Activated T-helper 1 cell treated with anti-CD3 and anti-CD28 coated beads, Interleukin-12 subunit alpha, Interleukin-12 subunit beta, Interleukin-2, Interleukin-4 antibody, amounts not matched to agents 30 ng/mL and 10 ng/mL and 1 ng/mL, durations not matched to agents 14 hours and 24 hours and 36 hours (primary cell): ENCODE results near the gene CD300LD. TPM values are rescaled to one million over a fixed set of nuclear protein-coding genes. Genes with fewer than 3 reads are reported as not detected.
A peak's percentile ranks its signal among the peaks of the same experiment; 100 is the strongest.
"Not testable (repeated sequence)": the region's sequence is repeated elsewhere in the genome, so short reads cannot be mapped to it uniquely, and the experiment has no call there.

ENCODE experiments used
- DNase-seq: peaks from one replicate; pipeline ENCODE4 v3.0.0; 2021; ENCODE audit warnings: low spot score
- H3K27ac Mint-ChIP-seq: one replicate; pipeline ENCODE4 v1.8.0; 2021; ENCODE audit warnings: mild to moderate bottlenecking, mixed read lengths
- H3K27me3 Mint-ChIP-seq: one replicate; pipeline ENCODE4 v1.8.0; 2022; ENCODE audit warnings: mild to moderate bottlenecking, moderate library complexity, mixed read lengths; ENCODE audit not compliant: insufficient read depth
- H3K36me3 Mint-ChIP-seq: one replicate; pipeline ENCODE4 v1.8.0; 2021; ENCODE audit warnings: low read depth, mixed read lengths
- H3K4me1 Mint-ChIP-seq: one replicate; pipeline ENCODE4 v1.8.0; 2021; ENCODE audit warnings: low read depth, mixed read lengths
- H3K4me3 Mint-ChIP-seq: one replicate; pipeline ENCODE4 v1.8.0; 2021; ENCODE audit warnings: mild to moderate bottlenecking, moderate library complexity, mixed read lengths
- H3K9me3 Mint-ChIP-seq: one replicate; pipeline ENCODE4 v1.8.0; 2021; ENCODE audit warnings: mixed read lengths
- intact Hi-C: fragments of 100-400 bp; cut with micrococcal nuclease; formaldehyde crosslinking; loops from one replicate; pipeline ENCODE4 v1.15.1; 2024
- total RNA-seq: library from RNA; stranded (reverse); gene quantifications from 2 replicates; pipeline ENCODE4 v1.2.3, GENCODE V29; 2022

Gene CD300LD
- total RNA-seq, 1 donor from 2014 or later, result not detected

GRCh38 chr17:74558882-74559519 lies 33.1 kb downstream of the CD300LD start:
- no peaks in the 10 kb centered on the region for H3K36me3 Mint-ChIP-seq
- no peak overlapping the region for H3K27ac Mint-ChIP-seq
- peaks cover 7% of the 10 kb centered on the region for H3K4me1 Mint-ChIP-seq
- no peaks in the 10 kb centered on the region for H3K9me3 Mint-ChIP-seq
- peaks cover 8% of the 10 kb centered on the region for H3K27me3 Mint-ChIP-seq
- no peak for DNase-seq
- H3K4me3 Mint-ChIP-seq, result no peak overlapping the region
- intact Hi-C loops, result no loop called here

GRCh38 chr17:74558402-74558801 lies 33.7 kb downstream of the CD300LD start:
- H3K9me3 Mint-ChIP-seq, H3K36me3 Mint-ChIP-seq, DNase-seq, H3K27me3 Mint-ChIP-seq, H3K4me3 Mint-ChIP-seq, intact Hi-C loops, H3K27ac Mint-ChIP-seq, H3K4me1 Mint-ChIP-seq: not testable (repeated sequence)

- H3K9me3 Mint-ChIP-seq, result no peaks in the 10 kb centered on the region
- H3K4me1 Mint-ChIP-seq, result peaks cover 7% of the 10 kb centered on the region
- peaks cover 6% of the 10 kb centered on the region for H3K27me3 Mint-ChIP-seq
- intact Hi-C loops, result no loop called here
- no peak overlapping the region for H3K4me3 Mint-ChIP-seq
- DNase-seq, result no peak
- no peaks in the 10 kb centered on the region for H3K36me3 Mint-ChIP-seq
- no peak overlapping the region for H3K27ac Mint-ChIP-seq
Measured at GRCh38 chr17:74555427-74555940, 36.6 kb downstream of the CD300LD start.

GRCh38 chr17:74554909-74555308 lies 37.2 kb downstream of the CD300LD start:
- Mint-ChIP-seq H3K27me3 (peaks cover 6% of the 10 kb centered on the region), H3K27ac (no peak overlapping the region), H3K36me3 (no peaks in the 10 kb centered on the region), H3K4me3 (no peak overlapping the region), H3K9me3 (no peaks in the 10 kb centered on the region), H3K4me1 (peaks cover 7% of the 10 kb centered on the region)
- intact Hi-C loops, result no loop called here
- DNase-seq, result no peak

- H3K36me3 Mint-ChIP-seq, result no peaks in the 10 kb centered on the region
- H3K4me1 Mint-ChIP-seq, result peaks cover 18% of the 10 kb centered on the region
- no peak overlapping the region for H3K4me3 Mint-ChIP-seq
- DNase-seq, result no peak
- intact Hi-C loops, result no loop called here
- H3K27me3 Mint-ChIP-seq, result peaks cover 6% of the 10 kb centered on the region
- H3K9me3 Mint-ChIP-seq, result no peaks in the 10 kb centered on the region
- no peak overlapping the region for H3K27ac Mint-ChIP-seq
Measured at GRCh38 chr17:74552037-74552436, 40.0 kb downstream of the CD300LD start.

- H3K4me3 Mint-ChIP-seq, result no peak overlapping the region
- no peaks in the 10 kb centered on the region for H3K36me3 Mint-ChIP-seq
- H3K4me1 Mint-ChIP-seq, result peaks cover 20% of the 10 kb centered on the region
- peaks cover 6% of the 10 kb centered on the region for H3K27me3 Mint-ChIP-seq
- DNase-seq, result no peak
- H3K9me3 Mint-ChIP-seq, result no peaks in the 10 kb centered on the region
- intact Hi-C loops, result no loop called here
- H3K27ac Mint-ChIP-seq, result no peak overlapping the region
Measured at GRCh38 chr17:74550602-74551001, 41.5 kb downstream of the CD300LD start.

GRCh38 chr17:74549343-74549742 lies 42.7 kb downstream of the CD300LD start:
- no peak for DNase-seq
- H3K27me3 Mint-ChIP-seq, result peaks cover 6% of the 10 kb centered on the region
- H3K9me3 Mint-ChIP-seq, result no peaks in the 10 kb centered on the region
- no peaks in the 10 kb centered on the region for H3K36me3 Mint-ChIP-seq
- intact Hi-C loops, result no loop called here
- no peak overlapping the region for H3K27ac Mint-ChIP-seq
- H3K4me3 Mint-ChIP-seq, result no peak overlapping the region
- peaks cover 20% of the 10 kb centered on the region for H3K4me1 Mint-ChIP-seq

- H3K27me3 Mint-ChIP-seq, result peaks cover 5% of the 10 kb centered on the region
- DNase-seq, result no peak
- intact Hi-C loops, result no loop called here
Measured at GRCh38 chr17:74547736-74548135, 44.3 kb downstream of the CD300LD start.

GRCh38 chr17:74547264-74547663 lies 44.8 kb downstream of the CD300LD start:
- peak overlapping the region; percentile 83 for H3K27ac Mint-ChIP-seq
- peaks cover 20% of the 10 kb centered on the region for H3K4me1 Mint-ChIP-seq
- no peaks in the 10 kb centered on the region for H3K9me3 Mint-ChIP-seq
- DNase-seq, result no peak
- no peak overlapping the region for H3K4me3 Mint-ChIP-seq
- intact Hi-C loops, result no loop called here
- peaks cover 2% of the 10 kb centered on the region for H3K27me3 Mint-ChIP-seq
- no peaks in the 10 kb centered on the region for H3K36me3 Mint-ChIP-seq

More at GRCh38 chr17:74547736-74548135, 44.3 kb downstream of the CD300LD start:
- Mint-ChIP-seq H3K9me3 (no peaks in the 10 kb centered on the region), H3K27ac (peak overlapping the region; percentile 83), H3K36me3 (no peaks in the 10 kb centered on the region), H3K4me3 (no peak overlapping the region), H3K4me1 (peaks cover 20% of the 10 kb centered on the region)

- Mint-ChIP-seq H3K9me3 (no peaks in the 10 kb centered on the region), H3K27ac (no peak overlapping the region), H3K36me3 (no peaks in the 10 kb centered on the region), H3K4me1 (peaks cover 20% of the 10 kb centered on the region), H3K4me3 (no peak overlapping the region), H3K27me3 (peaks cover 2% of the 10 kb centered on the region)
- intact Hi-C loops, result no loop called here
- no peak for DNase-seq
Measured at GRCh38 chr17:74546586-74546985, 45.5 kb downstream of the CD300LD start.

GRCh38 chr17:74545843-74546230 lies 46.2 kb downstream of the CD300LD start, which contains the start of gene CD300C:
CD300C (minus strand) TSS chr17:74546115; CDS start chr17:74545782, 333 bp downstream.
- Mint-ChIP-seq H3K36me3 (no peaks in the 10 kb centered on the region), H3K4me1 (peaks cover 20% of the 10 kb centered on the region), H3K27me3 (peaks cover under 1% of the 10 kb centered on the region), H3K9me3 (no peaks in the 10 kb centered on the region), H3K4me3 (no peak within 1 kb of the TSS), H3K27ac (no peak within 1 kb of the TSS)
- intact Hi-C loops, result no loop called here
- no peak for DNase-seq

- intact Hi-C loops, result no loop called here
- Mint-ChIP-seq H3K27me3 (no peaks in the 10 kb centered on the region), H3K27ac (no peak overlapping the region), H3K9me3 (no peaks in the 10 kb centered on the region), H3K4me1 (peaks cover 20% of the 10 kb centered on the region), H3K4me3 (no peak overlapping the region), H3K36me3 (no peaks in the 10 kb centered on the region)
- DNase-seq, result no peak
Measured at GRCh38 chr17:74544991-74545842, 46.9 kb downstream of the CD300LD start.
